IMR-90 (cell line): ENCODE data around the gene PLD5.

Source experiments
- ELK1 ChIP-seq: fragments of 150-350 bp; IDR thresholded peaks from 2 replicates; pipeline ENCODE4 v1.6.1; 2016; ENCODE audit warnings: low read depth, mild to moderate bottlenecking, low read length, moderate library complexity, borderline replicate concordance
- MAFK ChIP-seq: IDR thresholded peaks from 2 replicates; pipeline ENCODE4 v1.6.1; 2012; ENCODE audit warnings: low read depth, low read length, improper control_type of control experiment
- MXI1 ChIP-seq: IDR thresholded peaks from 2 replicates; pipeline ENCODE4 v1.6.1; 2012; ENCODE audit warnings: low read depth, mild to moderate bottlenecking, low read length, moderate library complexity, borderline replicate concordance
- NFE2L2 ChIP-seq: fragments of 150-350 bp; IDR thresholded peaks from 2 replicates; pipeline ENCODE4 v1.6.1; 2016; ENCODE audit warnings: low read depth, mild to moderate bottlenecking, low read length
- POLR2A ChIP-seq: IDR thresholded peaks from 2 replicates; pipeline ENCODE4 v1.6.1; 2012; ENCODE audit warnings: mild to moderate bottlenecking, low read depth, low read length
- RAD21 ChIP-seq: IDR thresholded peaks from 2 replicates; pipeline ENCODE4 v1.6.1; 2012; ENCODE audit warnings: low read length, improper control_type of control experiment
- RCOR1 ChIP-seq: IDR thresholded peaks from 2 replicates; pipeline ENCODE4 v1.6.1; 2012; ENCODE audit warnings: mild to moderate bottlenecking, low read length, improper control_type of control experiment; ENCODE audit not compliant: insufficient replicate concordance
- RFX5 ChIP-seq: IDR thresholded peaks from 2 replicates; pipeline ENCODE4 v1.8.0; 2012; ENCODE audit warnings: low read depth, mild to moderate bottlenecking, low read length, moderate library complexity
- SMC3 ChIP-seq: fragments of 150-350 bp; IDR thresholded peaks from 2 replicates; pipeline ENCODE4 v1.6.1; 2016; ENCODE audit warnings: low read depth, mild to moderate bottlenecking, antibody characterized with exemption, low read length, moderate library complexity
- TF ChIP-seq, protein P1 (sequence below): conservative IDR thresholded peaks from 2 replicates; pipeline ENCODE4 v1.5.1; 2012; ENCODE audit warnings: mild to moderate bottlenecking, low read depth, low read length, improper control_type of control experiment
- TF ChIP-seq, protein P2 (sequence below): fragments of 150-350 bp; IDR thresholded peaks from 2 replicates; pipeline ENCODE4 v1.6.1; 2017; ENCODE audit warnings: mild to moderate bottlenecking, antibody characterized with exemption, low read length, low read depth

DNA sequence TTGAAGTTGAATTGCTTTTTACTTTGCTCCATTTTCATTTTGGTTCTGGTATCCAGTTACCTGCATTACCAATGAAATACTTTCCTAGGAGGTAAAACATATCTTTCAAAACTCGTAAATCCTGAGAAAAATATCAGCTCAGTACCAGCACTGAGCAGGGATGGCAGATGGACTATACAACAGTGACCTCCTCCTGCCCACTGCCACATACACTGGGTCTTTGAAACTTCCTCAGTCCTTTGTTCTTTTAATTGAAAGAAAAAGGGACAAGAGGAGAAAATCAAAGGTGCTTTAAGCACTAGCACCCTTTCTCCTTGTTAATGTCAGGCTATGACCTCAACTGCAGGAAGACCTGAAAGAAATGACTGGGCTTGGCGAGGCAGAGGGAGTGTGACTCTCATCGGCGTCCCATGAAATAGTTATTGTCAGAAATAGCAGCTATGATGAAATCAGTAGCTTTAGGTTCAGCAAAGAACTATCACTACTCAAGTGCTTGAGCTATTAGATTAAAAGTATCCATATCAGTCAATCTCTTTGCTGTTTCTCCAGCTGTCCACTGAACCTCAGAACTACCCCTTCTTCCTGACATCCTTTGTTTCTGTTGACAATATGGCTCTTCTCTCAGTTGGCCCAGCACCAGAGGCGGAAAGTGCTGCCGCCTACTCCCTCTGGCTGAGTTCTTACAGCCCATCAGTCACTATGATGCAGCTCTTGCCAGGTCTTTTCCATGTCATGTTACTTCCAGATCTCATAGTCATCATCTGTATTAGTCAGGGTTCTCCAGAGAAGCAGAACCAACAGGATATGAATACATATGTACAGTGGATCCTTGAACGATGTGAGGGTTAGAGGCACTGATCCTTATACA lies 318.6 kb downstream of the PLD5 start:
- TF ChIP-seq ELK1 (no peak), RCOR1 (no peak), NFE2L2 (no peak), RFX5 (no peak), SMC3 (no peak), MAFK (no peak), POLR2A (no peak), RAD21 (no peak), MXI1 (no peak)
- TF ChIP-seq, protein P1, sequence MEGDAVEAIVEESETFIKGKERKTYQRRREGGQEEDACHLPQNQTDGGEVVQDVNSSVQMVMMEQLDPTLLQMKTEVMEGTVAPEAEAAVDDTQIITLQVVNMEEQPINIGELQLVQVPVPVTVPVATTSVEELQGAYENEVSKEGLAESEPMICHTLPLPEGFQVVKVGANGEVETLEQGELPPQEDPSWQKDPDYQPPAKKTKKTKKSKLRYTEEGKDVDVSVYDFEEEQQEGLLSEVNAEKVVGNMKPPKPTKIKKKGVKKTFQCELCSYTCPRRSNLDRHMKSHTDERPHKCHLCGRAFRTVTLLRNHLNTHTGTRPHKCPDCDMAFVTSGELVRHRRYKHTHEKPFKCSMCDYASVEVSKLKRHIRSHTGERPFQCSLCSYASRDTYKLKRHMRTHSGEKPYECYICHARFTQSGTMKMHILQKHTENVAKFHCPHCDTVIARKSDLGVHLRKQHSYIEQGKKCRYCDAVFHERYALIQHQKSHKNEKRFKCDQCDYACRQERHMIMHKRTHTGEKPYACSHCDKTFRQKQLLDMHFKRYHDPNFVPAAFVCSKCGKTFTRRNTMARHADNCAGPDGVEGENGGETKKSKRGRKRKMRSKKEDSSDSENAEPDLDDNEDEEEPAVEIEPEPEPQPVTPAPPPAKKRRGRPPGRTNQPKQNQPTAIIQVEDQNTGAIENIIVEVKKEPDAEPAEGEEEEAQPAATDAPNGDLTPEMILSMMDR, result no peak
- TF ChIP-seq, protein P2, sequence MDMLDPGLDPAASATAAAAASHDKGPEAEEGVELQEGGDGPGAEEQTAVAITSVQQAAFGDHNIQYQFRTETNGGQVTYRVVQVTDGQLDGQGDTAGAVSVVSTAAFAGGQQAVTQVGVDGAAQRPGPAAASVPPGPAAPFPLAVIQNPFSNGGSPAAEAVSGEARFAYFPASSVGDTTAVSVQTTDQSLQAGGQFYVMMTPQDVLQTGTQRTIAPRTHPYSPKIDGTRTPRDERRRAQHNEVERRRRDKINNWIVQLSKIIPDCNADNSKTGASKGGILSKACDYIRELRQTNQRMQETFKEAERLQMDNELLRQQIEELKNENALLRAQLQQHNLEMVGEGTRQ, result no peak
